ENCODE results near the gene ADH1C. TPM values are rescaled to one million over a fixed set of nuclear protein-coding genes. Genes with fewer than 3 reads are reported as not detected.
"Not testable (repeated sequence)": the region's sequence is repeated elsewhere in the genome, so short reads cannot be mapped to it uniquely, and the experiment has no call there.

The ADH1C gene
- total RNA-seq, 1 donor from 2014 or later: not detected

DNA sequence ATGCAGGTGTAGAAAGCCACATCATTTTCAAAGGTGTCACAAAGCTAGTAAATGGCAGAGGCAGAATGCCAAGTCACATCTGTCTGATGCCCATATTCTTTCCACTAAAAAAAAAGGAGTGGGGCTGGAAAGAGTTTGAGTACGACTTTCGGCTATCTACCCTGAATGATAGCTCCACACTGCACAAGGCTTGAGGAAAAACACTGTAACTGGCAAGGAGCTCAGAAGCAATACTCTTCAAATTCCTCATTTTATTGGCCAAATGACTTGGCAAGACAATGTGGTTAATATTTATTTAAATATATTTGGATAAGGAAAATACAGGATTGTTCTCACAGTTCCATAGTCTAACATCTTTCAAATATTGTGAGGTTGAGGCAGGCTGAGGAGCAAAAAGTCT, 5.4 kb upstream of the ADH1C start:
- H3K4me1 Mint-ChIP-seq (ENCODE audit: low read depth): peaks cover 8% of the 10 kb centered on the region
- no peak for DNase-seq (ENCODE audit: low spot score)

DNA sequence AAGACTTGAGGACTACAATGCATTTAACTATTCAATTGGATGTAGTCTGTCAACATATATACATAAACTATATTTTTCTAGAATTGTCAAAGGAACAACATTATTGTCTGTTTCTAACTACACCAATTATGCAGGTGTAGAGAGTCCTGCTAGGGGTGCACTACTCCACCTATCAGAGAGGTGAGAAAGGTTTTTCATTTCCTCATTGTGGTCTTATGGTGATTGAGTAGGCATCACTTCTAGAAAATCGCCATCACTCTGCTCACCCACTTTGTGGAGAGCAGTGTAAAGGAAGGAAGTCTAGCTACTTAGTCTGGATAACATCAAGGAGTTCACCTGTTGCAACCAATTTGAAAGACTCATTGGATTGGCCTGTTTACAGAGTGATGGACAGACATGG, 4.4 kb upstream of the ADH1C start:
- H3K27ac Mint-ChIP-seq (ENCODE audit: unreplicated experiment): no peak overlapping the region
- no peak overlapping the region for H3K4me3 Mint-ChIP-seq (ENCODE audit: unreplicated experiment)
- H3K4me1 Mint-ChIP-seq (ENCODE audit: low read depth): peaks cover 8% of the 10 kb centered on the region
- TF ChIP-seq, protein P1, sequence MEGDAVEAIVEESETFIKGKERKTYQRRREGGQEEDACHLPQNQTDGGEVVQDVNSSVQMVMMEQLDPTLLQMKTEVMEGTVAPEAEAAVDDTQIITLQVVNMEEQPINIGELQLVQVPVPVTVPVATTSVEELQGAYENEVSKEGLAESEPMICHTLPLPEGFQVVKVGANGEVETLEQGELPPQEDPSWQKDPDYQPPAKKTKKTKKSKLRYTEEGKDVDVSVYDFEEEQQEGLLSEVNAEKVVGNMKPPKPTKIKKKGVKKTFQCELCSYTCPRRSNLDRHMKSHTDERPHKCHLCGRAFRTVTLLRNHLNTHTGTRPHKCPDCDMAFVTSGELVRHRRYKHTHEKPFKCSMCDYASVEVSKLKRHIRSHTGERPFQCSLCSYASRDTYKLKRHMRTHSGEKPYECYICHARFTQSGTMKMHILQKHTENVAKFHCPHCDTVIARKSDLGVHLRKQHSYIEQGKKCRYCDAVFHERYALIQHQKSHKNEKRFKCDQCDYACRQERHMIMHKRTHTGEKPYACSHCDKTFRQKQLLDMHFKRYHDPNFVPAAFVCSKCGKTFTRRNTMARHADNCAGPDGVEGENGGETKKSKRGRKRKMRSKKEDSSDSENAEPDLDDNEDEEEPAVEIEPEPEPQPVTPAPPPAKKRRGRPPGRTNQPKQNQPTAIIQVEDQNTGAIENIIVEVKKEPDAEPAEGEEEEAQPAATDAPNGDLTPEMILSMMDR (IDR thresholded peaks at IDR 0.05): no peak
- H3K9me3 Mint-ChIP-seq (ENCODE audit: low read depth): peaks cover 11% of the 10 kb centered on the region
- no peak for DNase-seq (ENCODE audit: low spot score)
- H3K36me3 Mint-ChIP-seq (ENCODE audit: low read depth): peaks cover 2% of the 10 kb centered on the region
- H3K27me3 Mint-ChIP-seq (ENCODE audit: low read depth): no peaks in the 10 kb centered on the region

More for the DNA sequence above, 5.4 kb upstream of the ADH1C start:
- Mint-ChIP-seq H3K4me3 (ENCODE audit: unreplicated experiment) (no peak overlapping the region), H3K27ac (ENCODE audit: unreplicated experiment) (no peak overlapping the region), H3K27me3 (ENCODE audit: low read depth) (no peaks in the 10 kb centered on the region), H3K9me3 (ENCODE audit: low read depth) (peaks cover 11% of the 10 kb centered on the region), H3K36me3 (ENCODE audit: low read depth) (peaks cover 2% of the 10 kb centered on the region)
- TF ChIP-seq, protein P1 (IDR thresholded peaks at IDR 0.05): no peak

DNA sequence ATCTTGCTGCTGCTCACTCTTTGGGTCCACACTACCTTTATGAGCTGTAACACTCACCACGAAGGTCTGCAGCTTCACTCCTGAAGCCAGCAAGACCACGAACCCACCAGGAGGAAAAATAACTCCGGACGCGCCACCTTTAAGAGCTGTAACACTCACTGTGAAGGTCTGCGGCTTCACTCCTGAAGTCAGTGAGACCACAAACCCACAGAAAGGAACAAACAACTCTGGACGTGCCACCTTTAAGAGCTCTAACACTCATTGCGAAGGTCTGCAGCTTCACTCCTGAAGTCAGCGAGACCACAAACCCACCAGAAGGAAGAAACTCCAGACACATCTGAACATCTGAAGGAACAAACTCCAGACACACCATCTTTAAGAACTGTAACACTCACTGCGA, 3.6 kb upstream of the ADH1C start:
- peaks cover 11% of the 10 kb centered on the region for H3K9me3 Mint-ChIP-seq (ENCODE audit: low read depth)
- not testable (repeated sequence) for DNase-seq (ENCODE audit: low spot score); H3K36me3 Mint-ChIP-seq (ENCODE audit: low read depth); H3K4me1 Mint-ChIP-seq (ENCODE audit: low read depth); H3K27ac Mint-ChIP-seq (ENCODE audit: unreplicated experiment); H3K27me3 Mint-ChIP-seq (ENCODE audit: low read depth); H3K4me3 Mint-ChIP-seq (ENCODE audit: unreplicated experiment)

DNA sequence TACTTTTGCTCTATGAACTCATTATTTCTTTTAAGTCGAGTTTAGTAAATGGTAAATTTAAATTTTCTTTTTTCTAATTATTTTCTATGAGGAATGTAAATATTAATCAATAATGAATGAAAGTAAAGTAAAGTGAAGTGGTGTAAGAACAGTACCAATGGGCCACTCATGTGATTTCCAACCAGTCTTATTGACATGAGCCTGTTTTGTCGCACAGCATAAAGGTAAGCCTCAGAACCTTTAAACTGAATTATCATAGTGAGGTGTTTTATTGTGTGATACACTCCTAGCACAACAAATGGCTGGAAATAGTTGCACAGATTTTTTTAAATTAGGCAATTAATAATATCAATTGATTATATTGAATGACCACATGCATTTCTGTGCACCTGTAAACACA, 1.1 kb downstream of the ADH1C start:
- Mint-ChIP-seq H3K36me3 (ENCODE audit: low read depth) (peaks cover 2% of the 10 kb centered on the region), H3K4me3 (ENCODE audit: unreplicated experiment) (no peak overlapping the region), H3K27ac (ENCODE audit: unreplicated experiment) (no peak overlapping the region), H3K27me3 (ENCODE audit: low read depth) (no peaks in the 10 kb centered on the region), H3K9me3 (ENCODE audit: low read depth) (peaks cover 7% of the 10 kb centered on the region), H3K4me1 (ENCODE audit: low read depth) (no peaks in the 10 kb centered on the region)
- no peak for DNase-seq (ENCODE audit: low spot score)
- TF ChIP-seq, protein P1 (IDR thresholded peaks at IDR 0.05): no peak

DNA sequence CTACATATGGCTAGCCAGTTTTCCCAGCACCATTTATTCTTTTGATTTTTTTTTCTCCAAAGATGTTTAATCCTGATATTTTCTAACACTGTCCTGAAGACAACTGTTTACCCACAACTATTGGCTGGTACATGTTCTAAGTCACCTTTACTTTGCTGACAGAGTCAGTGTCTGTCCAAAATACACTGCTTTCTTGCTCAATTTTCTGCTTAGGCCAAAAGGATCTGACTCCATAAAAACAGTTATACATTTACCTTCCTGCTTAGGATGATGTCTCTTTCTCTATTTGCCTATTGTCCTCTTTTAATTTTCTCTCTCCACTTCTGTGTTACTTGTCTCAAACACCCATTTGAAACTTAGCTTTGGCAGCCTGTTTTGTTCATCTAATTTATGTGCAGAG, 3.2 kb downstream of the ADH1C start:
- Mint-ChIP-seq H3K27me3 (ENCODE audit: low read depth) (peaks cover 4% of the 10 kb centered on the region), H3K27ac (ENCODE audit: unreplicated experiment) (no peak overlapping the region), H3K4me3 (ENCODE audit: unreplicated experiment) (no peak overlapping the region), H3K36me3 (ENCODE audit: low read depth) (peaks cover 2% of the 10 kb centered on the region), H3K4me1 (ENCODE audit: low read depth) (no peaks in the 10 kb centered on the region), H3K9me3 (ENCODE audit: low read depth) (no peaks in the 10 kb centered on the region)
- DNase-seq (ENCODE audit: low spot score): no peak
- TF ChIP-seq, protein P1 (IDR thresholded peaks at IDR 0.05): no peak

DNA sequence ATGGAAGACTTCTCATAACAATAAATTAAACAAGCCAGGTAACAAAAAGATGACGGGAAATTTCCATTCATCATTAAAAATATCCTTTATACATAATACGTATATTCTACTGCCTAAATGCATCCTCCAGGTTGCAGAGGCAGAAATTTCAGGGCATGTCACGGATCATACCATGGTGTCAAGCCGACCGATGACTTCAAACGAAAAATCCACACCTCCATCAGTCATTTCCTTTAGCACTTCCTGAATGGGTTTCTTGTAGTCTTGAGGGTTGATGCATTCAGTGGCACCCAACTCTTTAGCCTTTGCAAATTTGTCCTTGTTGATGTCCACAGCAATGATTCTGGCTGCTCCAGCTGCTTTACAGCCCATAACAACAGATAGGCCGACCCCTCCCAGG, 9.9 kb downstream of the ADH1C start:
- not testable (repeated sequence) for H3K27ac Mint-ChIP-seq (ENCODE audit: unreplicated experiment); DNase-seq (ENCODE audit: low spot score); H3K27me3 Mint-ChIP-seq (ENCODE audit: low read depth); H3K9me3 Mint-ChIP-seq (ENCODE audit: low read depth); H3K4me3 Mint-ChIP-seq (ENCODE audit: unreplicated experiment); H3K4me1 Mint-ChIP-seq (ENCODE audit: low read depth); H3K36me3 Mint-ChIP-seq (ENCODE audit: low read depth)

Data from chondrocyte (in vitro differentiated cells).